Fibroblast of villous mesenchyme (primary cell): Measurements from ENCODE around the gene FTO. TPM values are rescaled to one million over a fixed set of nuclear protein-coding genes. Genes with fewer than 3 reads are reported as not detected.

Experiments used
- DNase-seq: peaks from one replicate; pipeline ENCODE4 v3.0.0-alpha.2; 2010; ENCODE audit warnings: low read depth
- H3K4me3 ChIP-seq: 2 replicates; pipeline ENCODE4 v1.5.1; 2011; ENCODE audit warnings: low read depth, mild to moderate bottlenecking, low read length
- total RNA-seq: library from RNA; depleted of rRNA; stranded (reverse); fragments of >200 nt; gene quantifications from 2 replicates; pipeline ENCODE4 v1.2.3, GENCODE V29; 2012
- TF ChIP-seq, protein P1 (sequence below): IDR thresholded peaks from 2 replicates; pipeline ENCODE4 v1.5.1; 2012; ENCODE audit warnings: low read depth, mild to moderate bottlenecking, low read length; ENCODE audit not compliant: insufficient read depth

The FTO gene
- total RNA-seq, 1 donor: 157 TPM

DNA sequence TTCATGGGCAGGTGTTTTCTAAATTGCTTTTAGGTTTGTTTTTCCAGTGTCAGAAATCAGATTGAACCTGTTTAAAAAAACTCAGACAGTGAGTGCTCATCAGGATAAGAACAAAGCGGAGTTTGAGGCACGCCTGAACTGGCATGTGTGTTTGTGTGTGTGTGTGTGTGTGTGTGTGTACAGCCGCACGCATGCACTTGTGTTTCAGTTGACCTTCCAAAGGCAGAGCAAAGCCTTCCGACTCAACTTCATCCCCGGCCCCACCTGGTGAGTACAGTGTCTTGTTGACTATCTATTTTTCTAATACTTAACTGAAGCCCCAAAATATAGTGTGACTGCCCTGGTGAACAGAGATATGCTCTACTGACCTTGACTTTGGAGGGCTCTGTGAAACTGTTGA is 357.5 kb downstream of the FTO start:
- TF ChIP-seq, protein P1, sequence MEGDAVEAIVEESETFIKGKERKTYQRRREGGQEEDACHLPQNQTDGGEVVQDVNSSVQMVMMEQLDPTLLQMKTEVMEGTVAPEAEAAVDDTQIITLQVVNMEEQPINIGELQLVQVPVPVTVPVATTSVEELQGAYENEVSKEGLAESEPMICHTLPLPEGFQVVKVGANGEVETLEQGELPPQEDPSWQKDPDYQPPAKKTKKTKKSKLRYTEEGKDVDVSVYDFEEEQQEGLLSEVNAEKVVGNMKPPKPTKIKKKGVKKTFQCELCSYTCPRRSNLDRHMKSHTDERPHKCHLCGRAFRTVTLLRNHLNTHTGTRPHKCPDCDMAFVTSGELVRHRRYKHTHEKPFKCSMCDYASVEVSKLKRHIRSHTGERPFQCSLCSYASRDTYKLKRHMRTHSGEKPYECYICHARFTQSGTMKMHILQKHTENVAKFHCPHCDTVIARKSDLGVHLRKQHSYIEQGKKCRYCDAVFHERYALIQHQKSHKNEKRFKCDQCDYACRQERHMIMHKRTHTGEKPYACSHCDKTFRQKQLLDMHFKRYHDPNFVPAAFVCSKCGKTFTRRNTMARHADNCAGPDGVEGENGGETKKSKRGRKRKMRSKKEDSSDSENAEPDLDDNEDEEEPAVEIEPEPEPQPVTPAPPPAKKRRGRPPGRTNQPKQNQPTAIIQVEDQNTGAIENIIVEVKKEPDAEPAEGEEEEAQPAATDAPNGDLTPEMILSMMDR: no peak
- no peak for DNase-seq
- no peak overlapping the region for H3K4me3 ChIP-seq

DNA sequence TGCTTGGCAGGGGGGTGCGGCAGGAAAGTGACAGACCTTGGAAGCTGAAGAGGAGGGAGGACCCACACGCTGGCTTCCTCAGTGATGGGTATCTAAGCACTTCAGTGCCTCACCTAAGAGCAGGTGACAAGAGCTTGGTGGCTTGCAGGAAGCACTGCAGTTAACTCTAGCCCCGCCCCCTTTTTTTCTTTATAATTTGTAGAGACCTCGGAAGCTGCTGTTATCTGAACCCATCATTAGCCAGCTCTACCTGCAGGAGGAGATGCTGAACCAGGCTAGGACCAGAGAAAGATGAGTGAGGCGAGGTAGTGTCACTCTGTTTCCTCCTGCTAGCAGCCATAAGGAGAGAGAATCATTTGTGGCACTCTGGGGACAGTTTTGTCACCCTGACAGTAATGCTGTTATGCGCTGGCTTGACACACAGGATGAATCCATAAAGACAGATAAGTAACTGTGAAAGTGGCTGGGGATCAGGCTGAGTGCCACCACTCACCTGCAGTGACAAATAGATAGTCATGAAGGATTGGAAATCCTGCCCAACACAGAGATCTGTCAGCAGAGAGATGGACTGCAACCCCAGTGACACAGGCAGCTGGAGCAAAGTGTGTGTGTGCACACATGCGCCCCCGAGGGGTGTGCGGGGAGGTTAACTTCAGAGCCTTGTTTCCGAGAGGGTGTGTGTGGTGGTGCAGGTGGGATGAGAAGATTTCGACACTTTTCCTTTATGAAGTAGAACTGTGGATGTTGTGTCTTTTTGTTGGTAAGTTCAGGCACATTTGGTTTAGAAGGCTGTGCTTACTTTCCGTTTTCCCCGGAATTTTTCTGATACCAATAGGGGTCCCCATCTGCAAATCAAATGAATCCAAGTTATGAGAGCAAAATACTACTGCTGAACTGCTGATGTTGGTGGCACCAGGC is 358.7 kb downstream of the FTO start:
- TF ChIP-seq, protein P1: no peak
- DNase-seq: no peak
- no peak overlapping the region for H3K4me3 ChIP-seq

DNA sequence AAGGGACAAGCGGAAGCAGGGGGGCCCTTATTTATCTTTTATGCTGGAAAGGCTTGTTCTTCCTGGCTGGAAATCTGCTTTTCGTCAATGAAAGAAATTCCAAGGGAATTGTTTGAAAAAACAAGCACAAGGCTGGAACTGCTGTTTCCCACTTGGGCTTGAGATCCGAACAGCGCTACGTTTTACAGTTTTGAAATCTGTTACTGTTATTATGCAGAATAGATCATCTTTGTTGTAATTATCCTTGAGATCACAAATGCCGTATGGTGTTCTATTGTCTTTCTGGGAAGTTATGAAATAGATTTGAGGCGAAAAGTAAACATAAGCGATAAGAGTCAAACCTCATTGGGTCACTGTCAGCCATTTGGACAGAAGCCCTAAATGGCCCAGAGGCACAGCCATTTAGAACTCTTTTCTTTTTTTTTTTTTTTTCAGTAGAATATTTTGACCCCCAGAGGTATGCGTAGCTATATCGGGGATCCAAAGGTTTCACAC is 359.4 kb downstream of the FTO start:
- TF ChIP-seq, protein P1: no peak
- H3K4me3 ChIP-seq: no peak overlapping the region
- no peak for DNase-seq

DNA sequence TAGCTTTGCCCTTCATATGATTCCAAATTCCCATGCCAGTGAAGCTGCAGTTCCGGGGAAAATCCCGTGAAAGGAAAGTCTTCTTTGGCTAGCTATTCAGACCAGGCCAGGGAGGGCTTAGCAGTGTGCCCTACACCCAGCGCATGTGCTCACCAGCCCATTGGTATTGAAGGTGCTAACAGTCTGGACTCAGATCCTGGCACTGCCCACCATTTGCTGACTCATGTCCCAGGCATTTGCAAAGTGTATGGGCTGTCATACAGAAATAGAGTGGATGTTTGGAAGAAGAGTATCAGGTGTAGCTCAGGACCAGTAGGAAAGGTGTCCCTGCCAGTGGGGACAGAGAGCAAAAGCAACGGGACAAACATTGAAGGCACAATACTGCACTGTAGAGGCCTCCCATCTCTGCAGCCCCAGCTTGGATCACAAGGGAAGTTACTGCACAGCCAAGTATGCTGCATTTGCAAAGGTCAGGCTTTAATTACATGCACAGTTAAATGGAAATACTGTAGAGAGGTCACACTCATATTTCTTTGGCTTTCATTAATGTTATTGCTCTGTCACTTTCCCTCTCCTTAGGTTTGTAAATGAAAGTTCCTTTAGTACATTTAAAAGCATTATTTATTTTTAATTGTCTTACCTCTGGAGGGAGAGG is 362.6 kb downstream of the FTO start:
- no peak overlapping the region for H3K4me3 ChIP-seq
- no peak for DNase-seq
- TF ChIP-seq, protein P1: no peak

DNA sequence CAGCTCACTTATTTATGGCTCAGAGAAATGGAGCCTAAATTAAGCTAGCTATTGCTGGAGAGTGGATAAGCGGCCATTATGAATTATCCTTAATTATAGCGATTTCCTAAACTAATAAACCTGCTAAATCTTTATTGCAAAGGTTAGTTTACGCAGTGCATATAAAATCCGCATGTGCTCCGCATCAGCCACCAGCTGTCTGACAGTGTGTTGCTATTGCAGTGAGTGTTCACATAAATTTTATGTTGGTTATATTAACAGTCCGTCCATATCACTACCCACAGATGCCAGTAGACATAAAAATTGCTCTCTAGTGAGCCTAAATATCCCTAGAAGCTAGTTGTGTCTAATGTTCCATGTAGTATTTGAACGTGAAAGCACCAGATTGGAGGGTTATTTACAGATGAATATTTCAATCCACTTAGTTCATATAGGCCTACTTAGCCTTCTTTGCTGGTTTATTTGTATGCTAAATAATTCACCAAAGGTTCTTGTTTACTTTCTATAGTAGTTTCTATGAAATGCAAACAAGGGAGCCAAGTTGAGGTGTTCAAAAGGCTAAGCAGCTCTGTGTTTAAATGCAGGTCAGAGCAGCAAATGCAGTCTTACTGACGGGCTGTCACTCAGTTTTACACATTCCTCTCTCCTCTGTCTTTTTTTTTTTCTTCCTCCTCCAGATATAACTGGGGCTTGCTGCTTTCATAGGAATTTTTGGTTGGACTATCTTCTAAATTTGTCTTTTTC is 363.5 kb downstream of the FTO start:
- DNase-seq: peak; percentile 51
- TF ChIP-seq, protein P1: no peak
- no peak overlapping the region for H3K4me3 ChIP-seq

DNA sequence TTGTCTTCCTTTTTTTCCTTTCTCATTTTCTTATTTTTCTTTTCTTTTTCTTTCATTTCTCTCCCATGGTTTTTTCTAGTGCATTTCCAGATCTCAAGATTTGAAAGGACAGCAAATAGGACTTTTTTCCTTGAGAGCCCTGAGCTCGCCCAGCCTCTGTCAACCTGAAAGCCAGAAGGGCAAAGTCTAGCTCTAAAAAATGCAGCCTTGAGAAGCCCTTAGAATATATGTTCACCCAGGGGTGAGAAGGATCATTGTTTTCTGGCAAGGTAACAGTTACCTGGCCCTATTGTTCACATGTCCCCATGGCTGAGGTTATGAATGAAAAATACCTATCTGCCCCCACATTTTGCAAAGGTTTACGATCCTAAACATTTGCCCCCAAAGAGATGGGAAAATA is 364.3 kb downstream of the FTO start:
- TF ChIP-seq, protein P1: no peak
- DNase-seq: no peak
- H3K4me3 ChIP-seq: no peak overlapping the region
